Aorta (tissue), 5 donors: ENCODE measurements around the gene CNKSR3. TPM values are rescaled to one million over a fixed set of nuclear protein-coding genes. Genes with fewer than 3 reads are reported as not detected.

ENCODE experiments used
- ATAC-seq: fragments of 200-7000 bp; cut with Tn5 transposase; one replicate; pipeline ENCODE4 v1.9.1; 2022; ENCODE audit warnings: moderate library complexity; ENCODE audit not compliant: low FRiP score
- DNase-seq, 2 donors: peaks; one replicate each; pipeline ENCODE4 v3.0.0-alpha.2; 2020
- H3K27ac ChIP-seq, 2 donors: one replicate each; pipeline ENCODE4 v1.5.1; 2013; ENCODE audit warnings: low read length in 2 of 2, mild to moderate bottlenecking in 2 of 2, moderate library complexity in 2 of 2, control low read depth in 1 of 2, inconsistent platforms in 1 of 2, low read depth in 1 of 2
- H3K27me3 ChIP-seq, 2 donors: one replicate each; pipeline ENCODE4 v1.6.1; 2013; ENCODE audit warnings: control low read depth in 1 of 2, low read length in 1 of 2, mild to moderate bottlenecking in 1 of 2, moderate library complexity in 1 of 2; ENCODE audit not compliant: insufficient read depth in 2 of 2, control insufficient read depth in 1 of 2
- H3K36me3 ChIP-seq, 2 donors: one replicate each; pipeline ENCODE4 v1.6.1; 2013; ENCODE audit warnings: control low read depth in 1 of 2, low read length in 1 of 2, mild to moderate bottlenecking in 1 of 2; ENCODE audit not compliant: insufficient read depth in 2 of 2, control insufficient read depth in 1 of 2
- H3K4me1 ChIP-seq, 2 donors: one replicate each; pipeline ENCODE4 v1.6.1; 2013; ENCODE audit warnings: low read length in 2 of 2, control low read depth in 1 of 2, mild to moderate bottlenecking in 1 of 2, moderate library complexity in 1 of 2; ENCODE audit not compliant: insufficient read depth in 2 of 2, control insufficient read depth in 1 of 2
- H3K4me3 ChIP-seq, 2 donors: one replicate each; pipeline ENCODE4 v1.5.1; 2013; ENCODE audit warnings: low read length in 2 of 2, control low read depth in 1 of 2, mild to moderate bottlenecking in 1 of 2
- H3K9me3 ChIP-seq: one replicate; pipeline ENCODE4 v1.6.1; 2013; ENCODE audit warnings: mild to moderate bottlenecking, low read length; ENCODE audit not compliant: control insufficient read depth
- WGBS, 2 donors: extraction: QIAGEN DNeasy Blood & Tissue Kit; methylation state at CpG; one replicate each; pipeline ENCODE4 v1.1.7; 2013; 5-methylcytosine and 5-hydroxymethylcytosine counted together
- intact Hi-C, 2 donors: fragments of 100-400 bp; cut with DNase I; formaldehyde crosslinking; loops; one replicate each; pipeline versions ENCODE4 v1.14.2 to v1.15.0; 2022
- polyA plus RNA-seq, 2 donors: library from polyadenylated mRNA; stranded (reverse); fragments of 200-250 nt; gene quantifications; one replicate each; pipeline ENCODE4 v1.2.3, GENCODE V29; 2013
- total RNA-seq, 2 donors: library from RNA; stranded (reverse); fragmentation: NEBNext Ultra II Directional; extraction: Animal tissue kit (Norgen Biotek cat#: 25700); gene quantifications; one replicate each; pipeline ENCODE4 v1.2.1, GENCODE V29; 2021
- donor health status: healthy with polysubstance abuse.
- donor health status: Bipolar disorder and iron deficiency.
- donor health status: DM: no; HTN: no; CAD: no.
- donor health status: DM: no; HTN: no; CAD: no.
- donor health status: DM: yes; HTN: yes; CAD: no.

Gene CNKSR3
- total and polyA plus RNA-seq, 4 donors: 9.3 to 41.2 (median 15.6) TPM

GRCh38 chr6:154535147-154535546 lies 24.7 kb upstream of the CNKSR3 start:
- no peaks in the 10 kb centered on the region for H3K36me3 ChIP-seq
- no peaks in the 10 kb centered on the region for H3K9me3 ChIP-seq
- WGBS, 2 donors: 51 to 74% methylated on average over 3 of the region's 3 CpGs
- H3K27me3 ChIP-seq: no peaks in the 10 kb centered on the region
- no peak for DNase-seq
- H3K4me1 ChIP-seq: no peaks in the 10 kb centered on the region
- H3K4me3 ChIP-seq: no peak overlapping the region
- ATAC-seq: no peak
- intact Hi-C loops: no loop called here
- H3K27ac ChIP-seq: no peak overlapping the region

DNA sequence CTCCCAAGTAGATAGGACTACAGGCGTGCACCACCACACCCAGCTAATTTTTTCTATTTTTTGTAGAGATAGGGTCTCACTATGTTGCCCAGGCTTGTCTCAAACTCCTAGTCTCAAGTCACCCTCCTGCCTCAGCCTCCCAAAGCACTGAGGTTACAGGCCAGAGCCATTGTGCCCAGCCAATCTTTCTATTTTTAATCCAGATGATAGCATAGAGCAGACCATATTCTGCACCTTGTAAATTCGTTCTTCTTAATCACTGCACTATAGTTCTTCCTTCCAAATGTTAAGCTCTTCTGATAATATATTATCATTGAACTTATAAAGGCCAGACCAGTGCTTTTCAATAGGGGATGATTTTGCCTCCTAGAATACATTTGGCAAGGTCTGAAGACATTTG lies 24.0 kb upstream of the CNKSR3 start:
- ATAC-seq (no peak), DNase-seq (no peak)
- no peaks in the 10 kb centered on the region for H3K9me3 ChIP-seq
- no peaks in the 10 kb centered on the region for H3K27me3 ChIP-seq
- 62 to 66% methylated on average over 2 of the region's 2 CpGs for WGBS, 2 donors
- no peaks in the 10 kb centered on the region for H3K4me1 ChIP-seq
- no peaks in the 10 kb centered on the region for H3K36me3 ChIP-seq
- intact Hi-C loops: no loop called here
- H3K4me3 ChIP-seq: no peak overlapping the region
- no peak overlapping the region for H3K27ac ChIP-seq

GRCh38 chr6:154532426-154532825 lies 21.9 kb upstream of the CNKSR3 start:
- no peaks in the 10 kb centered on the region for H3K9me3 ChIP-seq
- H3K36me3 ChIP-seq: no peaks in the 10 kb centered on the region
- H3K4me3 ChIP-seq: no peak overlapping the region
- DNase-seq (no peak), ATAC-seq (no peak)
- no peaks in the 10 kb centered on the region for H3K27me3 ChIP-seq
- H3K4me1 ChIP-seq: no peaks in the 10 kb centered on the region
- intact Hi-C loops: no loop called here
- 94 to 99% methylated on average over 4 of the region's 4 CpGs for WGBS, 2 donors
- no peak overlapping the region for H3K27ac ChIP-seq

DNA sequence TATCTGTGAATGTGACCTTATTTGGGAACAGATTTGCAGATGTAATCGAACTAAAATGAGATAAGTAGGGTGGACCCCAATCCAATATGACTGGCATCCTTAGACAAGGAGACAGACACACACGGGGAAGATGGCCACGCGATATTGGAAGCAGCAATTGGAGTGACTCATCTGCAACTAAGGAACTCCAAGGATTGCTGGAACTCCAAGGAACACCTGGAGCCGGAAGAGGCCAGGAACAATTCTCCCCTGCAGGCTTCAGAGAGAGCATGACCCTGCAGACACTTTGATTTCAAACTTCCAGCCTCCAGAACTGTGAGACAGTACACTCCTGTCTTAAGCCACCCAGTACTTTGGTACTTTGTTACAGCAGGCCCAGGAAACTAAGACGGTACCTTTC lies 19.5 kb upstream of the CNKSR3 start:
- H3K4me3 ChIP-seq: no peak overlapping the region
- WGBS, 2 donors: 96 to 97% methylated on average over 6 of the region's 6 CpGs
- no peaks in the 10 kb centered on the region for H3K36me3 ChIP-seq
- no peak for ATAC-seq
- no peak overlapping the region for H3K27ac ChIP-seq
- H3K9me3 ChIP-seq: no peaks in the 10 kb centered on the region
- H3K27me3 ChIP-seq: no peaks in the 10 kb centered on the region
- no peak for DNase-seq
- H3K4me1 ChIP-seq: no peaks in the 10 kb centered on the region
- intact Hi-C loops: no loop called here

- no peak overlapping the region for H3K27ac ChIP-seq
- 66 to 74% methylated on average over 3 of the region's 3 CpGs for WGBS, 2 donors
- ATAC-seq (no peak), DNase-seq (no peak)
- H3K4me1 ChIP-seq: no peaks in the 10 kb centered on the region
- intact Hi-C loops: no loop called here
- H3K27me3 ChIP-seq: no peaks in the 10 kb centered on the region
- H3K4me3 ChIP-seq: no peak overlapping the region
- no peaks in the 10 kb centered on the region for H3K36me3 ChIP-seq
- no peaks in the 10 kb centered on the region for H3K9me3 ChIP-seq
Measured at GRCh38 chr6:154528310-154528915, 17.9 kb upstream of the CNKSR3 start.

- no peaks in the 10 kb centered on the region for H3K27me3 ChIP-seq
- 94 to 100% methylated on average over 1 of the region's 1 CpG for WGBS, 2 donors
- intact Hi-C loops: no loop called here
Measured at GRCh38 chr6:154526996-154527395, 16.5 kb upstream of the CNKSR3 start.

DNA sequence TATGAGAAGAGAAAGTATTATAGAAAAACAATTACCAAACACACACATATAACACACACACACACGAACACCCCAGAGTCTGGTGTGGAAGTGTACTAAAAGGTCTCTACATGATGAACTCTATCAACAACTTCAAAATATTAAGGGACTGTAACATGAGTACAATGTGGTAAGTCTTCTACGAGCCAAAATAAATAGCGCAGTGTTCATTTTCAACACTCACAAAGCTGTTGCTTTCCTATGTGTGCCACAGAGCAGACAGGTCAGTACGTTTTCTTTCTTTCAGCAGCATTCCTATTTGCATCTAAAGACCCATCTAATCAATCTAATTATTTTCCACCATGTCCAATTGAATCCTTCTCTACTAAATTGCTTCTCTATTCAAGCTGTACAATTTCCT lies 12.1 kb upstream of the CNKSR3 start:
- no peaks in the 10 kb centered on the region for H3K4me1 ChIP-seq
- ATAC-seq (no peak), DNase-seq (no peak)
- no peaks in the 10 kb centered on the region for H3K9me3 ChIP-seq
- H3K4me3 ChIP-seq: no peak overlapping the region
- WGBS, 2 donors: 63 to 67% methylated on average over 4 of the region's 4 CpGs
- H3K27ac ChIP-seq: no peak overlapping the region
- intact Hi-C loops: no loop called here
- H3K36me3 ChIP-seq: no peaks in the 10 kb centered on the region
- no peaks in the 10 kb centered on the region for H3K27me3 ChIP-seq

More at GRCh38 chr6:154526996-154527395, 16.5 kb upstream of the CNKSR3 start:
- H3K9me3 ChIP-seq: no peaks in the 10 kb centered on the region
- H3K36me3 ChIP-seq: no peaks in the 10 kb centered on the region
- no peak overlapping the region for H3K27ac ChIP-seq
- no peak for DNase-seq
- ATAC-seq: no peak
- H3K4me1 ChIP-seq: no peaks in the 10 kb centered on the region
- H3K4me3 ChIP-seq: no peak overlapping the region

GRCh38 chr6:154521412-154521811 lies 10.9 kb upstream of the CNKSR3 start:
- H3K27me3 ChIP-seq: no peaks in the 10 kb centered on the region
- 92 to 94% methylated on average over 7 of the region's 7 CpGs for WGBS, 2 donors
- ATAC-seq (no peak), DNase-seq (no peak)
- intact Hi-C loops: no loop called here
- no peaks in the 10 kb centered on the region for H3K4me1 ChIP-seq
- H3K36me3 ChIP-seq: no peaks in the 10 kb centered on the region
- no peaks in the 10 kb centered on the region for H3K9me3 ChIP-seq
- H3K4me3 ChIP-seq: no peak overlapping the region
- H3K27ac ChIP-seq: no peak overlapping the region

DNA sequence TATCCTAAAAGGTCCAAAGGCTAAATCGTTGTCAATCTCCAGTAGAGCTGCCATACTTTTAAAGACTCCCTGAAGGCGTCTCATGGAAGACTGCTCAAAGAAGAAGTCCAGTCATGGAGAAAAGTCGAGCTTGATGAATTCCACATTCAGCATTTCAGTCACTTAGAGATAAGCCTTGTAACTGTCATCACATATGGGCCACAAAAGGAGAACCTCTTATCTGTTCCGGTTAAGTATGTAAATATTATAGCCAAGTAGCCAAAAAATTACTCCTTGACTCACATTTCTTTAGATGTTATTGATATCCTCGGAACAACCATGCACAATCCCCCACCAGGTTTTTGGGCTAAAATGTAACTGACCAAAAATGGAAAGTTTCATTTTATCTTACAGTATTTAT lies 9.8 kb upstream of the CNKSR3 start:
- Histone ChIP-seq H3K27ac (no peak overlapping the region), H3K36me3 (no peaks in the 10 kb centered on the region), H3K27me3 (no peaks in the 10 kb centered on the region), H3K4me3 (no peak overlapping the region), H3K4me1 (peaks cover 0 to 3% of the 10 kb centered on the region in 2 donors), H3K9me3 (no peaks in the 10 kb centered on the region)
- 55 to 62% methylated on average over 5 of the region's 5 CpGs for WGBS, 2 donors
- DNase-seq (no peak), ATAC-seq (no peak)
- intact Hi-C loops: no loop called here
